ENCODE results near the gene C10orf90. TPM values are rescaled to one million over a fixed set of nuclear protein-coding genes. Genes with fewer than 3 reads are reported as not detected.

C10orf90 gene
- total and polyA plus RNA-seq, 4 donors = 1.7 to 3.4 (median 3.2) TPM

GRCh38 chr10:126646110-126646509 lies 24.4 kb downstream of the C10orf90 start:
- Histone ChIP-seq H3K27ac (ENCODE audit: low read depth, low read length) (no peak overlapping the region), H3K4me1 (ENCODE audit: control insufficient read depth, insufficient read depth, low read length) (peaks cover 3% of the 10 kb centered on the region), H3K27me3 (ENCODE audit: control insufficient read depth, insufficient read depth, low read length) (no peaks in the 10 kb centered on the region), H3K4me3 (ENCODE audit: low read depth, low read length) (no peak overlapping the region), H3K36me3 (ENCODE audit: control insufficient read depth, insufficient read depth, low read length) (no peaks in the 10 kb centered on the region), H3K9me3 (ENCODE audit: control insufficient read depth, insufficient read depth, low read length) (no peaks in the 10 kb centered on the region)
- WGBS (ENCODE audit: insufficient coverage) = 46% methylated on average over 2 of the region's 4 CpGs
- peak in 1 of 6 donors; percentile 59 for DNase-seq (ENCODE audit: low read depth in 4 of 6, low spot score in 6 of 6)

GRCh38 chr10:126640401-126640800 lies 30.1 kb downstream of the C10orf90 start:
- Histone ChIP-seq H3K4me1 (ENCODE audit: control insufficient read depth, insufficient read depth, low read length) (peaks cover 4% of the 10 kb centered on the region), H3K9me3 (ENCODE audit: control insufficient read depth, insufficient read depth, low read length) (no peaks in the 10 kb centered on the region), H3K27ac (ENCODE audit: low read depth, low read length) (no peak overlapping the region), H3K4me3 (ENCODE audit: low read depth, low read length) (no peak overlapping the region), H3K36me3 (ENCODE audit: control insufficient read depth, insufficient read depth, low read length) (no peaks in the 10 kb centered on the region), H3K27me3 (ENCODE audit: control insufficient read depth, insufficient read depth, low read length) (no peaks in the 10 kb centered on the region)
- no peak for DNase-seq (ENCODE audit: low read depth in 4 of 6, low spot score in 6 of 6)
- 100% methylated on average over 1 of the region's 3 CpGs for WGBS (ENCODE audit: insufficient coverage)

GRCh38 chr10:126639084-126639483 lies 31.4 kb downstream of the C10orf90 start:
- Histone ChIP-seq H3K36me3 (ENCODE audit: control insufficient read depth, insufficient read depth, low read length) (no peaks in the 10 kb centered on the region), H3K4me1 (ENCODE audit: control insufficient read depth, insufficient read depth, low read length) (peaks cover 8% of the 10 kb centered on the region), H3K27ac (ENCODE audit: low read depth, low read length) (no peak overlapping the region), H3K9me3 (ENCODE audit: control insufficient read depth, insufficient read depth, low read length) (no peaks in the 10 kb centered on the region), H3K27me3 (ENCODE audit: control insufficient read depth, insufficient read depth, low read length) (no peaks in the 10 kb centered on the region), H3K4me3 (ENCODE audit: low read depth, low read length) (no peak overlapping the region)
- WGBS (ENCODE audit: insufficient coverage) = 83% methylated on average over 7 of the region's 9 CpGs
- DNase-seq (ENCODE audit: low read depth in 4 of 6, low spot score in 6 of 6) = no peak

GRCh38 chr10:126638542-126638941 lies 32.0 kb downstream of the C10orf90 start:
- Histone ChIP-seq H3K36me3 (ENCODE audit: control insufficient read depth, insufficient read depth, low read length) (no peaks in the 10 kb centered on the region), H3K27ac (ENCODE audit: low read depth, low read length) (no peak overlapping the region)
- 95% methylated on average over 3 of the region's 6 CpGs for WGBS (ENCODE audit: insufficient coverage)

GRCh38 chr10:126637501-126637900 lies 33.0 kb downstream of the C10orf90 start:
- H3K36me3 ChIP-seq (ENCODE audit: control insufficient read depth, insufficient read depth, low read length) = no peaks in the 10 kb centered on the region
- H3K4me3 ChIP-seq (ENCODE audit: low read depth, low read length) = no peak overlapping the region
- WGBS (ENCODE audit: insufficient coverage) = 98% methylated on average over 4 of the region's 5 CpGs
- no peak overlapping the region for H3K27ac ChIP-seq (ENCODE audit: low read depth, low read length)
- H3K9me3 ChIP-seq (ENCODE audit: control insufficient read depth, insufficient read depth, low read length) = no peaks in the 10 kb centered on the region
- H3K4me1 ChIP-seq (ENCODE audit: control insufficient read depth, insufficient read depth, low read length) = peaks cover 8% of the 10 kb centered on the region
- H3K27me3 ChIP-seq (ENCODE audit: control insufficient read depth, insufficient read depth, low read length) = no peaks in the 10 kb centered on the region
- DNase-seq (ENCODE audit: low read depth in 4 of 6, low spot score in 6 of 6) = no peak

More at GRCh38 chr10:126638542-126638941, 32.0 kb downstream of the C10orf90 start:
- Histone ChIP-seq H3K4me3 (ENCODE audit: low read depth, low read length) (no peak overlapping the region), H3K27me3 (ENCODE audit: control insufficient read depth, insufficient read depth, low read length) (no peaks in the 10 kb centered on the region), H3K4me1 (ENCODE audit: control insufficient read depth, insufficient read depth, low read length) (peaks cover 8% of the 10 kb centered on the region), H3K9me3 (ENCODE audit: control insufficient read depth, insufficient read depth, low read length) (no peaks in the 10 kb centered on the region)
- DNase-seq (ENCODE audit: low read depth in 4 of 6, low spot score in 6 of 6) = no peak

GRCh38 chr10:126634911-126635310 lies 35.6 kb downstream of the C10orf90 start:
- Histone ChIP-seq H3K4me3 (ENCODE audit: low read depth, low read length) (no peak overlapping the region), H3K27ac (ENCODE audit: low read depth, low read length) (no peak overlapping the region), H3K27me3 (ENCODE audit: control insufficient read depth, insufficient read depth, low read length) (no peaks in the 10 kb centered on the region), H3K36me3 (ENCODE audit: control insufficient read depth, insufficient read depth, low read length) (no peaks in the 10 kb centered on the region), H3K4me1 (ENCODE audit: control insufficient read depth, insufficient read depth, low read length) (peaks cover 10% of the 10 kb centered on the region), H3K9me3 (ENCODE audit: control insufficient read depth, insufficient read depth, low read length) (no peaks in the 10 kb centered on the region)
- WGBS (ENCODE audit: insufficient coverage) = 38% methylated on average over 1 of the region's 5 CpGs
- DNase-seq (ENCODE audit: low read depth in 4 of 6, low spot score in 6 of 6) = peak in 2 of 6 donors; percentile 50 to 79

GRCh38 chr10:126634347-126634746 lies 36.1 kb downstream of the C10orf90 start:
- Histone ChIP-seq H3K27ac (ENCODE audit: low read depth, low read length) (no peak overlapping the region), H3K36me3 (ENCODE audit: control insufficient read depth, insufficient read depth, low read length) (no peaks in the 10 kb centered on the region), H3K4me1 (ENCODE audit: control insufficient read depth, insufficient read depth, low read length) (peaks cover 14% of the 10 kb centered on the region), H3K27me3 (ENCODE audit: control insufficient read depth, insufficient read depth, low read length) (no peaks in the 10 kb centered on the region), H3K4me3 (ENCODE audit: low read depth, low read length) (no peak overlapping the region), H3K9me3 (ENCODE audit: control insufficient read depth, insufficient read depth, low read length) (no peaks in the 10 kb centered on the region)
- DNase-seq (ENCODE audit: low read depth in 4 of 6, low spot score in 6 of 6) = no peak
- WGBS (ENCODE audit: insufficient coverage) = no CpG with 5 or more reads among the region's 2 CpGs

GRCh38 chr10:126632705-126633104 lies 37.8 kb downstream of the C10orf90 start:
- no peaks in the 10 kb centered on the region for H3K36me3 ChIP-seq (ENCODE audit: control insufficient read depth, insufficient read depth, low read length)

GRCh38 chr10:126629925-126630624 lies 40.4 kb downstream of the C10orf90 start:
- Histone ChIP-seq H3K4me1 (ENCODE audit: control insufficient read depth, insufficient read depth, low read length) (peaks cover 24% of the 10 kb centered on the region), H3K4me3 (ENCODE audit: low read depth, low read length) (no peak overlapping the region), H3K27ac (ENCODE audit: low read depth, low read length) (no peak overlapping the region), H3K9me3 (ENCODE audit: control insufficient read depth, insufficient read depth, low read length) (no peaks in the 10 kb centered on the region), H3K36me3 (ENCODE audit: control insufficient read depth, insufficient read depth, low read length) (no peaks in the 10 kb centered on the region), H3K27me3 (ENCODE audit: control insufficient read depth, insufficient read depth, low read length) (no peaks in the 10 kb centered on the region)
- peak in 1 of 6 donors; percentile 54 for DNase-seq (ENCODE audit: low read depth in 4 of 6, low spot score in 6 of 6)
- WGBS (ENCODE audit: insufficient coverage) = 89% methylated on average over 8 of the region's 11 CpGs

More at GRCh38 chr10:126632705-126633104, 37.8 kb downstream of the C10orf90 start:
- H3K4me3 ChIP-seq (ENCODE audit: low read depth, low read length) = no peak overlapping the region
- no peaks in the 10 kb centered on the region for H3K9me3 ChIP-seq (ENCODE audit: control insufficient read depth, insufficient read depth, low read length)
- WGBS (ENCODE audit: insufficient coverage) = 100% methylated on average over 2 of the region's 4 CpGs
- H3K27ac ChIP-seq (ENCODE audit: low read depth, low read length) = no peak overlapping the region
- H3K27me3 ChIP-seq (ENCODE audit: control insufficient read depth, insufficient read depth, low read length) = no peaks in the 10 kb centered on the region
- H3K4me1 ChIP-seq (ENCODE audit: control insufficient read depth, insufficient read depth, low read length) = peaks cover 24% of the 10 kb centered on the region
- DNase-seq (ENCODE audit: low read depth in 4 of 6, low spot score in 6 of 6) = no peak

- DNase-seq (ENCODE audit: low read depth in 4 of 6, low spot score in 6 of 6) = peak; percentile 40 to 87 (median 46)
- H3K4me3 ChIP-seq (ENCODE audit: low read depth, low read length) = no peak overlapping the region
- no peak overlapping the region for H3K27ac ChIP-seq (ENCODE audit: low read depth, low read length)
Observed at GRCh38 chr10:126628746-126629145, 41.7 kb downstream of the C10orf90 start.

More at GRCh38 chr10:126628746-126629145, 41.7 kb downstream of the C10orf90 start:
- Histone ChIP-seq H3K4me1 (ENCODE audit: control insufficient read depth, insufficient read depth, low read length) (peaks cover 20% of the 10 kb centered on the region), H3K9me3 (ENCODE audit: control insufficient read depth, insufficient read depth, low read length) (no peaks in the 10 kb centered on the region), H3K36me3 (ENCODE audit: control insufficient read depth, insufficient read depth, low read length) (no peaks in the 10 kb centered on the region), H3K27me3 (ENCODE audit: control insufficient read depth, insufficient read depth, low read length) (no peaks in the 10 kb centered on the region)
- 35% methylated on average over 3 of the region's 3 CpGs for WGBS (ENCODE audit: insufficient coverage)
